ENCODE results near the gene LINC00237.

LINC00237 gene

GRCh38 chr20:21046413-21047070 is 59.6 kb downstream of the LINC00237 start:
- TF ChIP-seq CTCF (IDR thresholded peaks at IDR 0.05; ENCODE audit: low read depth, low read length, poor library complexity, severe bottlenecking) (no peak), EZH2phosphoT487 (IDR thresholded peaks at IDR 0.05; ENCODE audit: borderline replicate concordance, low read length) (no peak)
- Histone ChIP-seq H3K9me2 (replicated peaks; ENCODE audit: control insufficient read depth, low read length) (no peaks in the 10 kb centered on the region), H4K20me1 (ENCODE audit: control insufficient read depth, insufficient read depth, low read depth, low read length) (no peaks in the 10 kb centered on the region), H3K27me3 (ENCODE audit: control insufficient read depth, low read length) (peaks cover 5% of the 10 kb centered on the region; the same call in 1 of the 2 replicates), H3K36me3 (ENCODE audit: control insufficient read depth, low read length) (no peaks in the 10 kb centered on the region), H3K4me1 (ENCODE audit: control insufficient read depth, low read length) (no peaks in the 10 kb centered on the region), H3K4me2 (ENCODE audit: low read length) (no peak overlapping the region), H3F3A (ENCODE audit: control insufficient read depth, insufficient read depth) (no peaks in the 10 kb centered on the region), H3K4me3 (ENCODE audit: low read length) (no peak overlapping the region), H3K79me2 (ENCODE audit: control insufficient read depth, low read length) (no peaks in the 10 kb centered on the region), H3K9me3 (ENCODE audit: control insufficient read depth, insufficient read depth, low read length) (no peaks in the 10 kb centered on the region), H3K27ac (ENCODE audit: low read depth, low read length) (no peak overlapping the region)
